IMR-90 (cell line): ENCODE results near the gene CHDH. TPM values are rescaled to one million over a fixed set of nuclear protein-coding genes. Genes with fewer than 3 reads are reported as not detected.

ENCODE experiments used
- ATAC-seq: fragments of 200-7000 bp; cut with Tn5 transposase; 2 replicates; pipeline ENCODE4 v1.9.1; 2020; ENCODE audit warnings: low read depth, mild to moderate bottlenecking, moderate library complexity
- BruUV-seq: library from RNA; stranded (reverse); fragments of 400-500 nt; replicated peaks from 2 replicates; lab custom pipeline; 2021; lab: Mats Ljungman, UMichigan
- CTCF ChIA-PET: fragments of 300-600 bp; formaldehyde crosslinking; extraction: SDS; loops from one replicate; lab custom pipeline; 2021; ENCODE audit warnings: antibody characterized with exemption; lab: Yijun Ruan, JAX
- POLR2A ChIA-PET: fragments of 300-600 bp; sonication (Branson Sonifier 250); formaldehyde crosslinking; loops from one replicate; lab custom pipeline; 2022; ENCODE audit warnings: antibody characterized with exemption; ENCODE audit not compliant: unreplicated experiment; lab: Charles Lee
- DNase-seq: peaks from one replicate; pipeline ENCODE4 v3.0.0; 2013
- H2AFZ ChIP-seq: replicated peaks from 2 replicates; pipeline ENCODE3; 2013; ENCODE audit warnings: low read length, mild to moderate bottlenecking; ENCODE audit not compliant: poor library complexity
- H2AK5ac ChIP-seq: 2 replicates; pipeline ENCODE4 v1.6.1; 2013; ENCODE audit warnings: low read depth, low read length, inconsistent platforms
- H2AK9ac ChIP-seq: replicated peaks from 2 replicates; pipeline ENCODE3; 2013; ENCODE audit warnings: mild to moderate bottlenecking, low read depth, low read length, moderate library complexity; ENCODE audit not compliant: poor library complexity
- H2BK120ac ChIP-seq: 2 replicates; pipeline ENCODE4 v1.6.1; 2013; ENCODE audit warnings: low read depth, low read length, inconsistent platforms
- H2BK15ac ChIP-seq: 3 replicates; pipeline ENCODE4 v1.6.1; 2013; ENCODE audit warnings: low read depth, low read length, inconsistent platforms
- H2BK20ac ChIP-seq: 2 replicates; pipeline ENCODE4 v1.6.1; 2013; ENCODE audit warnings: low read depth, mild to moderate bottlenecking, inconsistent platforms, low read length, moderate library complexity
- H2BK5ac ChIP-seq: 2 replicates; pipeline ENCODE4 v1.6.1; 2013; ENCODE audit warnings: mild to moderate bottlenecking, low read depth, low read length, inconsistent platforms; ENCODE audit not compliant: poor library complexity, severe bottlenecking
- H3K14ac ChIP-seq: replicated peaks from 2 replicates; pipeline ENCODE4 v1.6.1; 2013; ENCODE audit warnings: low read depth, low read length, inconsistent platforms
- H3K18ac ChIP-seq: 2 replicates; pipeline ENCODE4 v1.6.1; 2013; ENCODE audit warnings: low read depth, low read length, control low read depth
- H3K23ac ChIP-seq: 2 replicates; pipeline ENCODE4 v1.6.1; 2013; ENCODE audit warnings: low read depth, low read length, inconsistent platforms
- H3K27ac ChIP-seq: 2 replicates; pipeline ENCODE4 v1.5.1; 2013; ENCODE audit warnings: mild to moderate bottlenecking, control low read depth, low read length; ENCODE audit not compliant: insufficient read depth
- H3K27me3 ChIP-seq: 2 replicates; pipeline ENCODE4 v1.6.1; 2013; ENCODE audit warnings: low read length; ENCODE audit not compliant: control insufficient read depth, insufficient read depth
- H3K36me3 ChIP-seq: 2 replicates; pipeline ENCODE4 v1.6.1; 2013; ENCODE audit warnings: low read length, mixed read lengths; ENCODE audit not compliant: control insufficient read depth, insufficient read depth
- H3K4ac ChIP-seq: 2 replicates; pipeline ENCODE4 v1.6.1; 2013; ENCODE audit warnings: low read depth, low read length, inconsistent platforms
- H3K4me1 ChIP-seq: 2 replicates; pipeline ENCODE4 v1.6.1; 2013; ENCODE audit warnings: low read length, mixed read lengths; ENCODE audit not compliant: control insufficient read depth, insufficient read depth
- H3K4me2 ChIP-seq: 2 replicates; pipeline ENCODE4 v1.6.1; 2013; ENCODE audit warnings: low read depth, mild to moderate bottlenecking, control low read depth, low read length, moderate library complexity
- H3K4me3 ChIP-seq: 2 replicates; pipeline ENCODE4 v1.5.1; 2013; ENCODE audit warnings: low read depth, mild to moderate bottlenecking, control low read depth, low read length, moderate library complexity; ENCODE audit not compliant: insufficient read depth
- H3K56ac ChIP-seq: 2 replicates; pipeline ENCODE4 v1.6.1; 2013; ENCODE audit warnings: low read length, inconsistent platforms; ENCODE audit not compliant: insufficient read depth; ENCODE audit errors: extremely low read depth
- H3K79me1 ChIP-seq, 2 experiments: 2 replicates each; pipeline ENCODE4 v1.6.1; 2013; ENCODE audit warnings: low read length in 2 of 2, inconsistent platforms in 1 of 2, low read depth in 1 of 2
- H3K9ac ChIP-seq: 2 replicates; pipeline ENCODE4 v1.6.1; 2013; ENCODE audit warnings: low read depth, low read length, control low read depth
- H3K9me1 ChIP-seq: 2 replicates; pipeline ENCODE4 v1.6.1; 2013; ENCODE audit warnings: low read length, inconsistent platforms; ENCODE audit not compliant: insufficient read depth
- H3K9me3 ChIP-seq: 2 replicates; pipeline ENCODE4 v1.6.1; 2013; ENCODE audit warnings: low read length; ENCODE audit not compliant: control insufficient read depth, insufficient read depth
- H4K20me1 ChIP-seq: 2 replicates; pipeline ENCODE4 v1.6.1; 2013; ENCODE audit warnings: low read length, inconsistent platforms; ENCODE audit not compliant: insufficient read depth
- H4K5ac ChIP-seq: 2 replicates; pipeline ENCODE4 v1.6.1; 2013; ENCODE audit warnings: mild to moderate bottlenecking, low read depth, low read length, control low read depth
- H4K8ac ChIP-seq, 2 experiments: 2 replicates each; pipeline ENCODE4 v1.6.1; 2013; ENCODE audit warnings: low read depth in 2 of 2, low read length in 2 of 2, control low read depth in 1 of 2, inconsistent platforms in 1 of 2
- H4K91ac ChIP-seq: 2 replicates; pipeline ENCODE4 v1.6.1; 2013; ENCODE audit warnings: low read depth, low read length, inconsistent platforms; ENCODE audit not compliant: insufficient read depth
- CTCF ChIP-seq: conservative IDR thresholded peaks from 2 replicates; pipeline ENCODE4 v1.5.1; 2012; ENCODE audit warnings: mild to moderate bottlenecking, low read depth, low read length, improper control_type of control experiment
- FOS ChIP-seq: fragments of 150-350 bp; IDR thresholded peaks from 2 replicates; pipeline ENCODE4 v1.6.1; 2016; ENCODE audit warnings: low read depth, low read length
- NFE2L2 ChIP-seq: fragments of 150-350 bp; IDR thresholded peaks from 2 replicates; pipeline ENCODE4 v1.6.1; 2016; ENCODE audit warnings: low read depth, mild to moderate bottlenecking, low read length
- WGBS, 2 experiments: methylation state at CpG; one replicate each; pipeline versions ENCODE4 v1.1.5 to v1.1.7; 2013; ENCODE audit warnings: missing lambda C conversion rate in 2 of 2; ENCODE audit not compliant: insufficient read length in 1 of 2; ENCODE audit errors: extremely low coverage in 2 of 2; 5-methylcytosine and 5-hydroxymethylcytosine counted together
- dilution Hi-C: fragments of 300-500 bp; cut with HindIII; formaldehyde crosslinking; loops from one replicate; pipeline ENCODE4 v1.14.3; 2018; ENCODE audit warnings: low sequenced_read_pairs; ENCODE audit not compliant: unreplicated experiment
- in situ Hi-C: fragments of 300-500 bp; cut with MboI; formaldehyde crosslinking; loops from 3 replicates; pipeline ENCODE4 v1.14.3; 2019; ENCODE audit warnings: low sequenced_read_pairs, inconsistent platforms, mixed read lengths
- intact Hi-C: fragments of 100-400 bp; cut with micrococcal nuclease; formaldehyde crosslinking; loops from 2 replicates; pipeline ENCODE4 v1.10.0; 2022
- polyA plus RNA-seq, 3 experiments: library from polyadenylated mRNA; depleted of rRNA; stranded (reverse); fragments of >200 nt; gene quantifications; 2 replicates each; pipeline ENCODE4 v1.2.3, GENCODE V29; 2012; ENCODE audit warnings: low replicate concordance in 1 of 3
- total RNA-seq: library from RNA; depleted of rRNA; stranded (reverse); fragments of >200 nt; gene quantifications from 2 replicates; pipeline ENCODE4 v1.2.3, GENCODE V29; 2012
- TF ChIP-seq, protein P1 (sequence below): fragments of 150-350 bp; IDR thresholded peaks from 2 replicates; pipeline ENCODE4 v1.6.1; 2016; ENCODE audit warnings: low read depth, mild to moderate bottlenecking, low read length, moderate library complexity, borderline replicate concordance

CHDH gene
- total and polyA plus RNA-seq, 2 of the 4 experiments (the other 2 are of a cell fraction): under 0.01 to 0.19 TPM

DNA sequence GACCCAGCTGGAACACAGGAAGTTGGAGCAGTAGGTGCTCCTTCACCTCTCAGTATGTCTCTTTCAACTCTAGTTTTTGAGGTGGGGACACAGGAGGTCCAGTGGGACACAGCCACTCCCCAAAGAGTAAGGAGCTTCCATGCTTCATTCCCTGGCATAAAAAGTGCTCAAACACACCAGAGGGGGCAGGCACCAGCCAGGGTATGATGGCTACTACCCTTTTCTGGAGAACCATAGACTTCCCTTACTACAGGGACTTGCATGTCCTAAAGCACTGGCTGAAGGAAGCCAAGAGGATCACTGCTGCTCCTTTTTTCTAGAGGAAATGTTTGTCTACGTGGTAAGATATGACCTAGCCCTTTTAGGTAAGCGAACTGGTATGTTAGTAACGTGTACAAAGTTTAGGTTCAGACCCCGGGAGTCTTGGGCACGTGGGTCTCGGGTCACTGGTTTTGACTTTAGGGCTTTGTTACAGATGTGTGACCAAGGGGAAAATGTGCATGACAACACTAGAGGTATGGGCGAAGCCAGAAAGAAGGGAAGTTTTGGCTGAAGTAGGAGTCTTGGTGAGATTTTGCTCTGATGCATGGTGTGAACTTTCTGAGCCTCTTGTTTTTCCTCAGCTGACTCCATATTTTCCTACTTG, 12.0 kb upstream of the CHDH start:
- Histone ChIP-seq H3K4me1 (no peaks in the 10 kb centered on the region), H4K20me1 (no peaks in the 10 kb centered on the region), H3K9ac (no peak overlapping the region), H3K4ac (no peak overlapping the region), H4K8ac (no peak overlapping the region), H2AFZ (no peak overlapping the region), H3K4me3 (no peak overlapping the region), H2AK9ac (no peak overlapping the region), H3K27me3 (no peaks in the 10 kb centered on the region), H3K18ac (no peak overlapping the region), H3K9me1 (no peaks in the 10 kb centered on the region), H4K5ac (no peak overlapping the region), H3K56ac (no peak overlapping the region), H4K91ac (no peak overlapping the region), H3K9me3 (no peaks in the 10 kb centered on the region), H3K14ac (no peak overlapping the region), H3K79me1 (no peaks in the 10 kb centered on the region), H2BK120ac (no peak overlapping the region), H3K27ac (no peak overlapping the region), H3K36me3 (peaks cover 10% of the 10 kb centered on the region; the same call in 1 of the 2 replicates), H2AK5ac (no peak overlapping the region), H3K23ac (no peak overlapping the region), H2BK20ac (no peak overlapping the region), H3K4me2 (no peak overlapping the region), H2BK15ac (no peak overlapping the region), H2BK5ac (no peak overlapping the region)
- DNase-seq: no peak
- dilution Hi-C loops (no loop called here), in situ Hi-C loops (no loop called here), intact Hi-C loops (no loop called here)
- POLR2A ChIA-PET: no interaction called here
- TF ChIP-seq, protein P1, sequence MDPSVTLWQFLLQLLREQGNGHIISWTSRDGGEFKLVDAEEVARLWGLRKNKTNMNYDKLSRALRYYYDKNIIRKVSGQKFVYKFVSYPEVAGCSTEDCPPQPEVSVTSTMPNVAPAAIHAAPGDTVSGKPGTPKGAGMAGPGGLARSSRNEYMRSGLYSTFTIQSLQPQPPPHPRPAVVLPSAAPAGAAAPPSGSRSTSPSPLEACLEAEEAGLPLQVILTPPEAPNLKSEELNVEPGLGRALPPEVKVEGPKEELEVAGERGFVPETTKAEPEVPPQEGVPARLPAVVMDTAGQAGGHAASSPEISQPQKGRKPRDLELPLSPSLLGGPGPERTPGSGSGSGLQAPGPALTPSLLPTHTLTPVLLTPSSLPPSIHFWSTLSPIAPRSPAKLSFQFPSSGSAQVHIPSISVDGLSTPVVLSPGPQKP: no peak
- no peak for TF ChIP-seq NFE2L2
- no peak for TF ChIP-seq FOS
- no peak for TF ChIP-seq CTCF
- CTCF ChIA-PET: no interaction called here
- BruUV-seq: no TSS peak
- WGBS, 2 experiments: 92% methylated on average over 2 of the region's 7 CpGs; no CpG with 5 or more reads in 1 of the 2 experiments
- ATAC-seq: no peak
